HG02885 (cell line): Measurements from ENCODE around the gene UBXN2A.
A peak's percentile ranks its signal among the peaks of the same experiment; 100 is the strongest.
"Not testable (repeated sequence)": the region's sequence is repeated elsewhere in the genome, so short reads cannot be mapped to it uniquely, and the experiment has no call there.

ENCODE experiments used
- ATAC-seq: cut with Tn5 transposase; IDR thresholded peaks from one replicate; pipeline ENCODE4 v1.9.1; 2021; ENCODE audit warnings: mild to moderate bottlenecking; ENCODE audit not compliant: unreplicated experiment, poor library complexity

The UBXN2A gene

GRCh38 chr2:24038786-24039499 lies 98.7 kb downstream of the UBXN2A start:
- ATAC-seq: no peak

GRCh38 chr2:24040511-24040910 lies 100.2 kb downstream of the UBXN2A start:
- ATAC-seq: no peak

- not testable (repeated sequence) for ATAC-seq
Observed at GRCh38 chr2:24043133-24043532, 102.9 kb downstream of the UBXN2A start.

- no peak for ATAC-seq
Observed at GRCh38 chr2:24045511-24046508, 105.5 kb downstream of the UBXN2A start.

- ATAC-seq: no peak
Observed at GRCh38 chr2:24046599-24046929, 106.3 kb downstream of the UBXN2A start.

GRCh38 chr2:24046930-24047702 lies 106.9 kb downstream of the UBXN2A start, which contains the start of gene WDCP:
Gene WDCP, minus strand, starts transcription at chr2:24047391. Its CDS starts 7,897 bp downstream, at chr2:24039494.
- ATAC-seq: peak; percentile 99

GRCh38 chr2:24047703-24048033 lies 107.4 kb downstream of the UBXN2A start:
- ATAC-seq: no peak

- ATAC-seq: no peak
Observed at GRCh38 chr2:24048769-24049484, 108.7 kb downstream of the UBXN2A start.

- peak; percentile 23 for ATAC-seq
Observed at GRCh38 chr2:24049485-24050021, 109.3 kb downstream of the UBXN2A start, which contains the start of gene FKBP1B. Gene FKBP1B, plus strand, starts transcription at chr2:24049741. Its CDS starts 109 bp downstream, at chr2:24049850.

- ATAC-seq: no peak
Observed at GRCh38 chr2:24050041-24050979, 110.0 kb downstream of the UBXN2A start.

GRCh38 chr2:24051833-24052232 lies 111.6 kb downstream of the UBXN2A start:
- ATAC-seq: no peak

GRCh38 chr2:24052951-24053350 lies 112.7 kb downstream of the UBXN2A start:
- no peak for ATAC-seq
